PC-9 (cell line): Measurements from ENCODE around the gene SH3PXD2B.

Source experiments
- CTCF ChIP-seq: fragments of 200-600 bp; sonication (generic); conservative IDR thresholded peaks from 2 replicates; pipeline ENCODE4 v1.6.1; 2017; ENCODE audit warnings: mixed run types, antibody characterized with exemption, mild to moderate bottlenecking, moderate library complexity
- EZH2 ChIP-seq: fragments of 200-600 bp; sonication (generic); IDR thresholded peaks from 2 replicates; pipeline ENCODE4 v1.8.0; 2017; ENCODE audit warnings: antibody characterized with exemption, low read depth

GRCh38 chr5:172370648-172371545 lies 83.4 kb downstream of the SH3PXD2B start:
- peak; percentile 86 for TF ChIP-seq CTCF
- TF ChIP-seq EZH2, result no peak
